Femur (tissue), 1 donor: ENCODE data around the gene GLE1.
"Not testable (repeated sequence)": the region's sequence is repeated elsewhere in the genome, so short reads cannot be mapped to it uniquely, and the experiment has no call there.

Experiments
- DNase-seq: peaks from one replicate; pipeline ENCODE4 v3.0.0-alpha.2; 2017

GLE1 gene

GRCh38 chr9:128552744-128553440 lies 48.4 kb downstream of the GLE1 start:
- DNase-seq: peak; percentile 73

GRCh38 chr9:128553728-128554127 lies 49.2 kb downstream of the GLE1 start:
- DNase-seq: peak; percentile 37

- DNase-seq: peak; percentile 70
Measured at GRCh38 chr9:128554155-128554862, 49.8 kb downstream of the GLE1 start.

- DNase-seq: no peak
Measured at GRCh38 chr9:128555180-128555721, 50.7 kb downstream of the GLE1 start.

- no peak for DNase-seq
Measured at GRCh38 chr9:128556276-128556675, 51.8 kb downstream of the GLE1 start.

- DNase-seq: no peak
Measured at GRCh38 chr9:128556926-128557634, 52.6 kb downstream of the GLE1 start.

GRCh38 chr9:128558431-128559310 lies 54.2 kb downstream of the GLE1 start:
- DNase-seq: peak; percentile 88

- no peak for DNase-seq
Measured at GRCh38 chr9:128565578-128565977, 61.1 kb downstream of the GLE1 start.

- no peak for DNase-seq
Measured at GRCh38 chr9:128568470-128569078, 64.1 kb downstream of the GLE1 start.

GRCh38 chr9:128575469-128575868 lies 71.0 kb downstream of the GLE1 start:
- DNase-seq: no peak

- DNase-seq: no peak
Measured at GRCh38 chr9:128575916-128576315, 71.4 kb downstream of the GLE1 start.

GRCh38 chr9:128577206-128577605 lies 72.7 kb downstream of the GLE1 start:
- no peak for DNase-seq

- no peak for DNase-seq
Measured at GRCh38 chr9:128579194-128579593, 74.7 kb downstream of the GLE1 start.

GRCh38 chr9:128580731-128581130 lies 76.2 kb downstream of the GLE1 start:
- no peak for DNase-seq

GRCh38 chr9:128585155-128585554 lies 80.6 kb downstream of the GLE1 start:
- not testable (repeated sequence) for DNase-seq

- not testable (repeated sequence) for DNase-seq
Measured at GRCh38 chr9:128586934-128587333, 82.4 kb downstream of the GLE1 start.

- no peak for DNase-seq
Measured at GRCh38 chr9:128587453-128587852, 82.9 kb downstream of the GLE1 start.

GRCh38 chr9:128588581-128589233 lies 84.2 kb downstream of the GLE1 start:
- no peak for DNase-seq
